MV-4-11 (cell line): ENCODE data around the gene SGO1.
"Not testable (repeated sequence)": the region's sequence is repeated elsewhere in the genome, so short reads cannot be mapped to it uniquely, and the experiment has no call there.

Experiments used
- DNase-seq: peaks from one replicate; lab custom pipeline; 2025; lab: John Stamatoyannopoulos, UW

SGO1 gene

GRCh38 chr3:20185679-20186599, at the start of gene SGO1:
SGO1 (minus strand) TSS chr3:20186206; CDS start chr3:20184027, 2,179 bp downstream.
- DNase-seq: peak; percentile 97

DNA sequence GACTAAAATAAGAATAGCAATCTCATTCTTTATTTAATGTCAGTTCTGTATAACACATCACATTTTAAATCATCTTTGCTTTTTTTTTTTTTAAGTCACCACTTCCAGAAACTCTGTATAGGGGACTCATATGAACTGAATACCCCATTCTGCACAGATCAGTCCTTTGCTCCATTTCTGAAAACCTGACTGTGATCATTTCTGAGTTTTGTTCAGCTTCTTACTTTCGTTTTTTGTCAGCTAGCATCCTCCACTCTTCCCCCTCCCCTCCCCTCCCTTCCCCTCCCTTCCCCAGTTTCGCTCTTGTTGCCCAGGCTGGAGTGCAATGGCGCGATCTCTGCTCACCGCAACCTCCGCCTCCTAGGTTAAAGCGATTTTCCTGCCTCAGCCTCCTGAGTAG, 49.8 kb upstream of the SGO1 start:
- no peak for DNase-seq

- DNase-seq: no peak
These were observed 47.1 kb upstream of the SGO1 start for GRCh38 chr3:20232906-20233780.

- DNase-seq: no peak
These were observed 44.9 kb upstream of the SGO1 start for GRCh38 chr3:20230954-20231353.

DNA sequence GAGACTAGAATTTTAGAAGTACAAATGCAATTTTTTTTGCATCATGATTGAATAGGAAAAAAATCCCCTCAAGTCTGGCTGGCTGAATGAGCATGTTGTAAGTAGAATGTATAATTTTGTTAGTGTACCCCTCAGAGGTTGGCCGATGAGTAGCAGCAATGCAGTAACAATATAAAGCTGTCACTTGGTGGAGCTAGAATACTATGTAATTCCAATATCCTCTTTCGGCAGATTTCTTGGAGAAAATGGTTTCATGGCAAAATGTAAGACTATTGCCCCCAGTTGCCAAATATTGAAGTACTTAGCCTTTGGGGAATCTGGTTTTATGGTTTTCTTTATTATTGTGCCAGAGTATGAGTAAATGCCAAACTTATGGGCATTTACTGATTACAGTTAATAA, 39.8 kb upstream of the SGO1 start:
- peak; percentile 27 for DNase-seq

GRCh38 chr3:20222274-20222673, 36.3 kb upstream of the SGO1 start:
- no peak for DNase-seq

GRCh38 chr3:20218215-20218614, 32.2 kb upstream of the SGO1 start:
- DNase-seq: no peak

DNA sequence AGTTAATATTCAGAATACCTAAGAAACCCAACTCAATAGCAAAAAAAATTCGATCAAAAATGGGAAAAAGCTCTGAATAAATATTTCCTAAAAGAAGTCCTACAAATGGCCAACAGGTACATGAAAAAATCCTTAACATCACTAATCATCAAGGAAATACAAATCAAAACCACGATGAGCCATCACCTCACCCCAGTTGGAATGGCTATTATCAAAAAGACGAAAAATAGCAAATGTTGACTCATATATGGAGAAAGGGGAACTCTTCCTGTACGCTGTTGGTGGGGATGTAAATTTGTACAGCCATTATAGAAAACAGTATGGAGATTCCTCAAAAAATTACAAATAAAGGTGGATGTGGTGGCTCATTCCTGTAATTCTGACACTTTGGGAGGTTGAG, 29.6 kb upstream of the SGO1 start:
- DNase-seq: no peak

- DNase-seq: not testable (repeated sequence)
These were observed 27.5 kb upstream of the SGO1 start for GRCh38 chr3:20213491-20213890.

DNA sequence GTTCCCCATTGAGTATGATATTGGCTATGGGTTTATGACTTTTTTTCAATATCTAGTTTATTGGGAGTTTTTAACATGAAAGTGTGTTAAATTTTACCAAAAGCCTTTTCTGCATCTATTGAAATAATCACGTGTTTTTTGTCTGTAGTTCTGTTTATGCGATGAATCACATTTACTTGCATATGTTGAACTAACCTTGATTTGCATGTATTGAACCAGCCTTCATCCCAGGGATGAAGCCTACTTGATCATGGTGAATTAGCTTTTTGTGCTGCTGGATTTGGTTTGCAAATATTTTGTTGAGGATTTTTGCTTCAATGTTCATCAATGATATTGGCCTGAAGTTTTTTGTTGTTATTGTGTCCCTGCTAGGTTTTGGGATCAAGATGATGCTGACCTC, 21.9 kb upstream of the SGO1 start:
- not testable (repeated sequence) for DNase-seq

DNA sequence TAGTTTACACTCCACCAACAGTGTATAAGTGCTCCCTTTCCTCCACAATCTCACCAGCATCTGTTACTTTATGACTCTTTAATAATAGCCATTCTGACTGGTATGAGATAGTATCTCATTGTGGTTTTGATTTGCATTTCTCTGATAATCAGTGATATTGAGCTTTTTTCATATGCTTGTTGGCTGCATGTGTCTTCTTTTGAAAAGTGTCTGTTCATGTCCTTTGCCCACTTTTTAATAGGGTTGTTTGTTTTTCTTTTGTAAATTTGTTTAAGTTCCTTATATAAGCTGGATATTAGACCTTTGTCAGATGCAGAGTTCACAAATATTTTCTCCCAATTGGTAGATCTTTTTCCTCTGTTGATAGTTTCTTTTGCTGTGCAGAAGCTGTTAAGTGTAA, 19.9 kb upstream of the SGO1 start:
- DNase-seq: not testable (repeated sequence)

DNA sequence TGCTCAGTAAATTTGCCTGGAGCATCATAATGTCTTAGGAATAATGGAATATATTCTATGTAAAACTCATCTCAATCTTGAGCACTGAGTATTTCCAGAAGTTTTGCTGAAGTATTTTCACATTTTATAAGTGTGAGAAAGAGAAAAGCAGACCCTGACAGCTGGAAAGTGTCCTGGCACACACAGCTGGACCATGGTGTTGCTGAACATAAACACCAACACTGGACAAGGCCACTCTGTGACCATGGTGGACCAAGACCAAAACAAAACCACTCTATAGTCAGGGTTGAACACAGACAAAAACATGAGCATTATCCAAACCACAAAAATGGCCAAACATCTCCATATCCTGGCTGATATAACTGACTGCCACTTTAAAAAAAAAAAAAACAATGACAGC, 15.1 kb upstream of the SGO1 start:
- no peak for DNase-seq

DNA sequence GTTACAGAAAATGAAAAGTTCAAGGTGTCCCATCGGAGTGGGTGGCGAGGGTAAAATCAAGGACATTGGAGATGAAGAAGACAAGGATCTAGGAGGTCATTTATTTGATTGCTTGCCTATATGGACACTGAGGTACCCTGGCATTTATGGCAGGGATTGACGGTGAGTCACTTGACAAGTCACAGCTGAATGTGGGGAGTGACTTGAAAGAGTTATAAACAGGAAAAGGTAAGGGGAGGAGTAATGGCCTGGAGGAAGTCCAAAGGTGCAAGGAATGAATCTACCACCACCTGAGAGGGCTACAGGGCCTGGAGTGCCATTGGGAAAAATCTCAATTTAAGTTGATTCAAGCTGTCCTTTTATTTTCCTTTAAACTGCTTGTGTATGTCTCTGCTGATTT, 11.8 kb upstream of the SGO1 start:
- DNase-seq: no peak

DNA sequence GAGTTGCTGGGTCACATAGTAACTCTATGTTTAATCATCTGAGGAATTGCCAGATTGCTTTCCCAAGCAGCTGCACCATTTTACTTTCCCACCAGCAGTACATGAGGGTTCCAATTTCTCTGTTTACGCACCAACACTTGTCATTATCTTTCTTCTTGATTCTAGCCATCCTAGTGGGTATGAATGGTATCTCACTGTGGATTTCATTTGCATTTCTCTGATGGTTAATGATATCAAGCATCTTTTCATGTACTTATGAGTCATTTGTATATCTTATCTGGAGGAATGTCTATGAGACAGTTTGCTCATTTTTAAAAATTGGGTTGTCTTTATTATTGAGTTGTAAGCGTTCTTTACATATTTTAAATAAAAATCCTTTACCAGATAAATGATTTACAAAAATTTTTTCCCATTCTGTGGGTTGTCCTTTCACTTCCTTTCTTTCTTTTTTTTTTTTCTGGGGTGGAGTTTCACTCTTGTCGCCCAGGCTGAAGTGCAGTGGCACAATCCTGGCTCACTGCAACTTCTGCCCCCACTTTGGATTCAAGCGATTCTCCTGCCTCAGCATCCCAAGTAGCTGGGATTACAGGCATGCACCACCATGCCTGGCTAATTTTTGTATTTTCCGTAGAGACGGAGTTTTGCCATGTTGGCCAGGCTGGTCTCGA, 8.9 kb upstream of the SGO1 start:
- no peak for DNase-seq

GRCh38 chr3:20190991-20191390, 5.0 kb upstream of the SGO1 start:
- no peak for DNase-seq

DNA sequence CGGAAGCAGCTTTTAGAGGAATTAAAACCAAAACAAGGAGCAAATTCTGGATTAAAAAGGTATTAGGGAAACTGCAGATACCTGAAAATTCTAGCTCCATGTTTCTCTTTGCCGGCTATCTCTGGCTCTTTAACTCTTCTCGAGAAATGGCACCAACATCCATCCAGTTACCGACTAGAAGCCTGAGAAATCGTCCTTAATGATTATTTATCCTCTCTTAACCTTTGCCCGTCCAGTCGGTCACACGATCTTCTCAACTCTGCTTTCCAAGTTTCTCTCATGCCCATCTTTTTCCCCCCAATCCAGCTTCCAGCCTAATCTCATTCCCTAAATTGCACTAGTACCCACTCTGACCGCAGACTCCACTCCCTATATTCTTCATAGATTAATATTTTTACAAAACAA, 596 bp upstream of the SGO1 start:
- no peak for DNase-seq

- DNase-seq: no peak
These were observed 701 bp downstream of the SGO1 start for GRCh38 chr3:20185331-20185678.

DNA sequence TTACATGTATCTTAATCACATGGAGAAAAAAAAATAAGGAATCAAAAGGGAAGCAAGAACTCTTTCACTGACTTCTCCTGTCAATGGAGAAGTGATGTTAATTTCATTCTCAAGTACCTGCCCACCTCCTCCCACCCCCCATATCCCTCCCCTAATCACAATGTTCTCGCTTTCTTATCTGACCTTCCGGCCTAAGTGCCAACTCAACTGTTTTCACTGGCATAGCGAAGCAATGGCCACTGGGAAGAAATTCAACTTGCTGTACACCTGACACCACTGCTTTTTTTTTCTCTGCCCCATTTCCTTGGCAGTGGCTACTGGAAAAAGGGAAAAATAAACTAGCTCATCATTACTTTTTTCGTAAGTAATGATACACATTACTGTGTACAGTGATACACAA, 3.8 kb downstream of the SGO1 start:
- no peak for DNase-seq

DNA sequence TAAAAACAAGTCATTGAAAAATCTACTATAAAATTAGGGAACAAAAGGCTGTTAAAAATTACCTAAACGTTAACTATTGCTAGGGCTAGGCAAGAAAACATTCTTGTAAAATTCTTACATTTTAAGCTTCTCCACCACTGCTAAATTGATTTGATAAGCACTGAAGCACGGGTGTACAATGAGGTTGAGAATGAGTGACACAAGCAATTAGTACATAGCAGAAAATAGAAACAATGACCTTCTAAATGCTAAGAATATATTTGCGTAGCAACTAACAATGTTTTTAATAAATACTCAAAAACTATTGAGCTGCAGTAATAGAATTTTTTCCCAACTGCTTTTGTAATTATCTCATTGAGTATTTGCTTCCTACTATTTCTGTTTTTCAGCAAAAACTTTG, 4.7 kb downstream of the SGO1 start:
- no peak for DNase-seq

- no peak for DNase-seq
These were observed 12.1 kb downstream of the SGO1 start for GRCh38 chr3:20173844-20174410.

- no peak for DNase-seq
These were observed 24.3 kb downstream of the SGO1 start for GRCh38 chr3:20161714-20162113.

- DNase-seq: peak; percentile 39
These were observed 25.8 kb downstream of the SGO1 start for GRCh38 chr3:20160230-20160629.
